GM18505 (cell line): ENCODE measurements around the gene CELF5.
"Not testable (repeated sequence)": the region's sequence is repeated elsewhere in the genome, so short reads cannot be mapped to it uniquely, and the experiment has no call there.

Experiments
- ATAC-seq: cut with Tn5 transposase; IDR thresholded peaks from one replicate; pipeline ENCODE4 v1.9.1; 2021; ENCODE audit not compliant: unreplicated experiment
- POLR2A ChIP-seq: IDR thresholded peaks from 4 replicates; pipeline ENCODE4 v1.6.1; 2011; ENCODE audit warnings: borderline replicate concordance; ENCODE audit not compliant: insufficient read depth, insufficient read length; ENCODE audit errors: extremely low read depth

Gene CELF5

DNA sequence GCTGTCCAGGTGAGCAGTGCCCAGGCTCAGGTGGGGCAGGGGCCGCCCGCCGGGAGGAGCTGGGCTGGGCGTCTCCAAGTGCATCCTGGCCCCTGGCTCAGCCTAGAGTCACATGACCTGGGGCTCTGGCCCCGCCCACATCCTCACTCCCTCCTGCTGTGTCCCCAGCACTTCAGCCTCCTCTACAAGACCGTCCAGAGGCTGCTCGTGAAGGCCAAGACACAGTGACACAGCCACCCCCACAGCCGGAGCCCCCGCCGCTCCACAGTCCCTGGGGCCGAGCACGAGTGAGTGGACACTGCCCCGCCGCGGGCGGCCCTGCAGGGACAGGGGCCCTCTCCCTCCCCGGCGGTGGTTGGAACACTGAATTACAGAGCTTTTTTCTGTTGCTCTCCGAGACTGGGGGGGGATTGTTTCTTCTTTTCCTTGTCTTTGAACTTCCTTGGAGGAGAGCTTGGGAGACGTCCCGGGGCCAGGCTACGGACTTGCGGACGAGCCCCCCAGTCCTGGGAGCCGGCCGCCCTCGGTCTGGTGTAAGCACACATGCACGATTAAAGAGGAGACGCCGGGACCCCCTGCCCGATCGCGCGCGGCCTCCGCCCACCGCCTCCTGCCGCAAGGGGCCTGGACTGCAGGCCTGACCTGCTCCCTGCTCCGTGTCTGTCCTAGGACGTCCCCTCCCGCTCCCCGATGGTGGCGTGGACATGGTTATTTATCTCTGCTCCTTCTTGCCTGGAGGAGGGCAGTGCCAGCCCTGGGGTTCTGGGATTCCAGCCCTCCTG, 16.8 kb upstream of the CELF5 start:
- no peak for TF ChIP-seq POLR2A
- no peak for ATAC-seq

DNA sequence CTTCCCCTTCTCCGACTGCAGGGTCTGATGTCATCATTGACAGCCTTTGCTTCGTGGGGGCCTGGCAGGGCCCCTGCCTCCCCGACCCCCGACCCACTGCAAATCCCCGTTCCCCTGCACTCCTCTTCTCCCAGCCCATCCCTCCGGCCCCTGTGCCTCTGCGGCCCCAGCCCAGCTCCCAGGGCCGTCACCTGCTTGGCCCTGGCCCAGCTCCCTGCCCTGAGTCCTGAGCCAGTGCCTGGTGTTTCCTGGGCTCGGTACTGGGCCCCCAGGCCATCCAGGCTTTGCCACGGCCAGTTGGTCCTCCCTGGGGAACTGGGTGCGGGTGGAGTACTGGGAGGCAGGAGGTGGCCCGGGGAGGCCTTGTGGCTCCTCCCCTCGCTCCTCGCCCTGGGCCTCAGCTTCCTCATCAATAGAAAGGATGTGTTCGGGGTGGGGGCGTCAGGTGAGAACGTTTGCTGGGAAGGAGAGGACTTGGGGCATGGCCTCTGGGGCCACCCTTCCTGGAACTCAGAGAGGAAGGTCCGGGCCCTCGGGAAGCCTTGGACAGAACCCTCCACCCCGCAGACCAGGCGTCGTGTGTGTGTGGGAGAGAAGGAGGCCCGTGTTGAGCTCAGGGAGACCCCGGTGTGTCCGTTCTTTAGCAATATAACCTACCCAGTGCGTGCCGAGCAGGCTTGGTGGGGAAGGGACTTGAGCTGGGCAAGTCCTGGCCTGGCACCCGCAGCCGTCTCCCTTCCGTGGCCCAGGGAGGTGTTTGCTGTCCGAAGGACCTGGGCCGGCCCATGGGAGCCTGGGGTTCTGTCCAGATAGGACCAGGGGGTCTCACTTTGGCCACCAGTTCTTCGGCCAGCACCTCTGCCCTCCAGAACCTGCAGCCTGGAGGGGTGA, 15.9 kb upstream of the CELF5 start:
- ATAC-seq, result no peak
- TF ChIP-seq POLR2A, result no peak

DNA sequence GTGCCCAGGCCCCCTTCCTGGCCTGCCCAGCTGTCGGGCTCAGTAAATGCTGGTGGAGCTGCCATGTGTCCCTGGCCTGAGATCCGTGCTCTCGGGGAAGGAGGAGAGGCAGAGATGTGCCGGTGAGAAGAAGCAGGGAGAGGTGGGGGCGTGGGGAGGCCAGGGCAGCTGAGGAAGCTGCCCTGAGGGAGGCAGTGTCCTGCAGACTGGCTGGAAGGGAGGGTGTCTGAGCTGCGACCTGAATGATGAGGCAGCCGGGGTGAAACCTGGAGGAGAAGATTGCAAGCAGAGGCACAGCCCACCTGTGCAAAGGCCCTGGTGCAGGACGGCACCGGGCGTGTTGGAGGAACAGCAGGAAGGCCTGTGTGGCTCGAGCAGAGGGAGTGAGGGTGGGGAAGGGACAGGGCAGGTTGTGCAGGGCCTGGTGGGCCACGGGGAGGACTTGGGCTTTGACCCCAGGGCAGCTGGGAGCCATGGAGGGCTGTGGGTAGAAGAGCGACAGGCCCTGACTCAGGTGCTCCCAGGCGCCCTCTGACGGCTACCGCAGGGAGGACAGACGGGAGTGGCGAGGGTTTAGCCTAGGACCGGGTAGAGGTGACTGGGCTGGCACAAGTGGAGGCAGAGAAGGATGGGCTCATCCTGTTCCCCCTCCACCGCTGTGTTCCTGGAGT, 14.0 kb upstream of the CELF5 start:
- ATAC-seq, result no peak
- peak; percentile 20 for TF ChIP-seq POLR2A

DNA sequence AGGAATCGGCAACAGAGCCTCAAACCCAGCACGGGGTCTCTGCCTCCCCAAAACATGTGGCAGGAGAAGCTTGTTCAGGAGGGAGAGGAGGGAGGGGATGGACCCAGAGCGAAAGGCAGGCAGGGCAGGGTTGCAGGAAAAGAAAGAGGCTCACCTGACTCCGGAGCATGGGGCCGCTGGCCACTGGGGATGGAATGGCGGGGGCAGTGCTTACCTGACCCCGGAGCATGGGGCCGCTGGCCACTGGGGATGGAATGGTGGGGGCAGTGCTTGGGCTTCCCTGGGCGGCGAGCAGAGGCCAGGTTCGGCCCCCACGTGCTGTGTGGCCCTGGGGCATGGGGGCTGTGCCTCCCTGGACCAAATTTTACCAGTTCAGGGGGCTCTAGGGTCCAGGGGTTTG, 13.3 kb upstream of the CELF5 start:
- ATAC-seq, result no peak
- TF ChIP-seq POLR2A, result no peak

DNA sequence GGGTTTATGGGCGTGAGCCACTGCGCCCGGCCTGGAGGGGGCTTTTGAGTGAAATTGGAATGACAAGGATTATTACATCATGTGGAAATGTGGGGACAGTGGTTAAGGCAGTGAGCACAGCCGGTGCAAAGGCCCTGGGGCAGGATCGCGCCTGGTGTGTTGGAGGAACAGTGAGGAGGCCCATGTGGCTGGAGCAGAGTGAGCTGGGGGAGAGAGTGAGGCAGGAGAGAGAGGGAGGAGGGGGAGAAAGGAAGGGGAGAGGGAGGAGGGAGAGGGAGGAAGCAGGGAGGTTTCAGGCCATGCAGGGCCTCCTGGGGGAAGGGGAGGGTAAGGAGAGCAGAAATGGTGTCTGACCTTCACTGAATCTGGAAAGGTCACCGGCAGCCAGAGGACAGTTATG, 11.3 kb upstream of the CELF5 start:
- no peak for ATAC-seq
- TF ChIP-seq POLR2A, result no peak

DNA sequence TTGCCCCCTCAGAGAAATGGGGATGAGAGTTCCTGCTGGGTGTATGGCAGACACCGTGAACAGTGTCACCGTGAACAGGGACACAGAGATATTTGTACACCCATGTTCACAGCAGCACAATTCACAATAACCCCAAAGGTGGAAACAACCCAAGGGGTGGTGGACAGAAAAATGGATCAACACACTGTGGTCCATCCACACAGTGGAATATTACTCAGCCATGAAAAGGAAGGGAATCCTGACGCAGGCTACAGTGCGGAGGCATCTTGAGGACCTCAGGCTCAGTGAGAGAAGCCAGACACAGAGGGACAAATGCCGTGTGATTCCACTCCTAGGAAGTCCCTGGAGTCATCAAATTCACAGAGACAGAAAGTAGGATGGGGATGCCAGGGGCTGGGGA, 7.6 kb upstream of the CELF5 start:
- no peak for TF ChIP-seq POLR2A
- no peak for ATAC-seq

DNA sequence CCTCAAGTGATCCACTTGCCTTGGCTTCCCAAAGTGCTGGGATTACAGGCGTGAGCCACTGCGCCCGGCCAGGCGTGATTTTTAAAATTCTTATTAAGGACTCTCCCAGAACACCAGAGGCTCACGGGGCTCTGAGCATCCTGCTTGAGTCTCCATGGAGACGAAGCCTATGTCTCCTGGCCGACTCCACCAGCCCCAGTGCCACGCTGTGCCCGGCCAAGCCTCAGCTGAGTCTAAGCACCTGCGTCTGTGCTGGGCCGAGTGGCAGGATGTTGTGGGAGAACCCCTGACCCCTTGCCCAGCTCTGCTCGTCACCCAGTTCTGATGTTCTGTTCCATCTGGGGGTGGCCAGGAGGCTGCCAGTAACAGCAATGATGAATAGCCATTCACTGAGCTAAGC, 3.9 kb upstream of the CELF5 start:
- no peak for ATAC-seq

DNA sequence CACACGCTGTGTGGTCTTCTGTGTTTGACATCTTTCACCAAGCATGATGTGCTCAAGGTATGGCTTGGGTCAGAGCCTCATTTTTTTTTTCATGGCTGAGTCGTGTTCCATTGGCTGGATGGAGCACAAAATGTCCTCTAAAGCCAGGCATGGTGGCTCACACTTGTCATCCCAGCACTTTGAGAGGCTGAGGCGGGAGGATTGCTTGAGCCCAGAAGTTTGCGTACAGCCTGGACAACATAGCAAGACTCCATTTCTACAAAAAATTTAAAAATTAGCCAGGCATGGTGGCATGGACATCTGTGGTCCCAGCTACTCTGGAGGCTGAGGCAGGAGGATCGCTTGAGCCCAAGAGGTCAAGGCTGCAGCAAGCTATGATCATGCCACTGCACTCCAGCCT, 2.9 kb upstream of the CELF5 start:
- ATAC-seq, result not testable (repeated sequence)

More for the DNA sequence above, 3.9 kb upstream of the CELF5 start:
- TF ChIP-seq POLR2A, result no peak

DNA sequence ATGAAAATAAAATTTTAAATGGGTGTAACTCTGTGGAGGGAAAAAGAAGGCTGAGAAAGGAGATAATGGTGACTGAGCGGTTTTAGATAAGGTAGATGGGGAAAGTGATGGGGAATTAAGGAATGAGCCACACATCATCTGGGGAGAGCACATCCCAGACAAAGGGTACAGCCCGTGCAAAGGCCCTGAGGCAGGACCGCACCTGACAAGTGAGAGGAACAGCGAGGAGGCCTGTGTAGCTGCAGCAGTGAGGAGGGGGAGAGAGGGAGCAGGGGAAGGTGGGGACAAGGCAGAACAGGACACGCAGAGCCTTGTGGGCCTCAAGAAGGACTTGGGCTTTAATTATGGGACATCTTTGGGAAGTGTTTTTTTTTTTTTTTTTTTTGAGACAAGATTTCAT, 1.8 kb upstream of the CELF5 start:
- no peak for ATAC-seq
- TF ChIP-seq POLR2A, result no peak

DNA sequence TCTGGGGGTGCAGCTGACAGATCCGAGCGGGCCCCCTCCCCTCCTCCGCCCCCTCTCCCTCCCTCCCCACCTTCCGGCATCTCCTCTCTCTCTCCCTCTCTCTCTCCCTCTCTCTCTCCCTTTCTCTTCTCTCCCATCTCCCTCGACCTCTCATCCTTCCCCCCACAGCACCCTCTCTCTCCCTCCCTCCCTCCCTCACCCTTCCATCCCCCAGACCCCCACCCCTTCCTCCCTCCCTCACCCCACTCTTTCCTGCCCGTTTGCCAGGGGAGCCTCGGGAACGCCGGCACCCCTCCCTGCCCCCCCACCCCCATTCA, 666 bp downstream of the CELF5 start:
- ATAC-seq, result no peak
- no peak for TF ChIP-seq POLR2A

DNA sequence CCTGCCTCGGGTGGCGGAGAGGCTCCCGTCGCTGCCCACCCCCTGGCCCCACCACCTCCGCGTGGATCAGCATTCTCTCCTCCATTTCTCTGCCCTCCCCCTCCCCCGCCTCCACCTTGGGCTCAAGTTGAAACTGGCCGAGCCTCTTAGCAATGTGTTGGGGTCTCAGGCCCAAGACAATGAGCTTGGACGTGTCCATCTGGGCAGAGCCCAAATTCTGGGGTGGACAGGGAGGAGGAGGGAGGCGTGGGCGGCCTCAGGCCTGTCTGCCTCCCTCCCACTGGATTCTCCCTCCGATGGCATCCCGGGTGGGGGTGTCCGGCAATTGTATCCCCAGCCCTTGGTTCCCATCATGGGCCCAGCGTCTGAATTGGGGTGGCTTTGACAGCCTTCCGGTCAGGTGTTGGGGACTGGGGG, 1.2 kb downstream of the CELF5 start:
- ATAC-seq, result no peak
- TF ChIP-seq POLR2A, result no peak

DNA sequence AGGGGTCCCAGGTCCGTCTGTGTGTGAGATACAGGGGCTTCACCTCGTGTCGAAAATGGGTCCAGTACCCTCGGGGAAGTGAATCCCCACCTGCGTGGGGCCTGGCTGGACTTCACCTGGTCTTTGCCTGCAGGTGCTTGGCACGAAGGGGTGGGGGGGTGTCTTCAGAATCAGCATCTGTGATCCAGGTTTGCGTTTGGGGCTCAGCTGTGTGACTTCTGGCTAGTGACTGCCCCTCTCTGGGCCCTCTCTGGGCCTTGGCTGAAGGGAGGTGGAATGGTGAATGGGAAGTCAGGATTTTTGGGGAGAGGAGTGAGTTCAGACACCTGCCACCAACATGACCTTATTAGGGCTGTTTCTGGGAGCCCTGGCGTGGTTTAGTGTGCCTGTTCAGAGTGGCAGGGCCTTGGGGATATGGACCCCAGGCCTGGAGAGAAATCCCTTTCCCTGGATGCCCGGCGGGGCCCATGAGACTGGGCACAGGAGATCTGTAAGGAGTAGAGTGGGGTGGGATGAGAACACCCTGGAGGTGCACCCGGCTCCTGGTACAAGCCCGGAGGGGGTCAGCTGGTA, 2.7 kb downstream of the CELF5 start:
- no peak for ATAC-seq
- TF ChIP-seq POLR2A, result no peak

DNA sequence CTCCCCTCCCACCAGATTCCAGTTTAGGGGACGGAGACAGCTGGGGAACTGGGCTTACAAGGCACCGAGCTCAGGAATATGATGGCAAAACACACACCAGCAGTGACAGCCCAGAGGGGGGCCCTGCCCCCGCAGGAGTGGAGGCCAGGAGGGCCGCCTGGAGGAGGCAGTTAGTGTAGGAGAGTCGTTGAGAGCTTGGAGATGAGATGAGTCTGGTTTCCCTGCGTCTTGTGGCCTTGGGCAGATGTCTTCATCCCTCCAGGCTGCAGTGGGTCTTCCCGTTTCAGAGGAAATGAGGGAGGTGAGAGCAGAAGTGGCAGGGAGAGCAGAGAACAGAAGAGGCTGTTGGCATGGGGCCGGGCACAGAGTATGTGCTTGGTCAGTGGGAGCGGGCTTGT, 4.9 kb downstream of the CELF5 start:
- no peak for ATAC-seq

DNA sequence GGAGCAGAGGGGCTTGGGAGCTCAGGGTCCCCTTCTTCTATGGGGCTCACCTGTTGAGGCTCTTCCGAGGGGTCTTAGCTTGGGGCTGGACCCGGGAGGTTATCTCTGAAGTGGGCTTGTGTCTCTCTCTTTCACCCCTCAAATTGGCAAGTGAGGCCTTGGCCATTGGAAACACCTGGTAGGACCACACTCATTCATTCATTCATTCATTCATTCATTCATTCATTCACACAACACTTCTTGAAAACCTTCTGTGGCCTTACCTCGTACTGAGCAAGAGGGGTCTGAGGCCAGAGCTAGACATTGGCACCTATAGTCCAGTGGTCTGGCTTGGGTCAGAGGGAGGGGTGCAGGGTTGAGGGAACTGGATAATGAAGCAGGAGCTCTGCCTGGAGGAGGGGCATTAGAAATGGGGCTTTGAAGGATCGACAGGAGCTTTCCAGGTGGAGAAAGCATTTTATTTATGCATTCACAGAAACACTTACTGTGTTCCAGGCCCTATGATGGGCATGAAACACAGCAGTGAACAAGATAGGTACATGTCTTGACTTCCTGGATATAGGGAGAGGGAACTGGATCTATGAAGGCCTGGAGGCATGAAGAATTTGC, 5.5 kb downstream of the CELF5 start:
- TF ChIP-seq POLR2A, result no peak
- ATAC-seq, result no peak

More for the DNA sequence above, 4.9 kb downstream of the CELF5 start:
- no peak for TF ChIP-seq POLR2A

DNA sequence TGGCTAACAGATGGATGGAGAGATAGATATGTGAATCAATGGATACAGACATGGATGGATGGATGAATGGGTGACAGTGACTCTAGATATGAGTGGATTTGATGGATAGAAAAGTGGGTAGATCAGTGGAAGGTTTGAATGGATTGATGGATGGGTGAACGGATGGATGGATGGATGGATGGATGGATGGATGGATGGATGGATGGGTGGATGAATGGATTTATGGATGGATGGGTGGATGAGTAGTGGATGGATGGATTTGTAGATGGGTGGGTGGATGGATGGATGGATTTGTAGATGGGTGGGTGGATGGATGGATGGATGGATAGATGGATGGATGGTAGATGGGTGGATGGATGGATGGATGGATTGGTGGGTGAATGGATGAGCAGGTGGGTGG, 6.8 kb downstream of the CELF5 start:
- TF ChIP-seq POLR2A, result no peak
- ATAC-seq, result no peak
